HG02970 (cell line): ENCODE measurements around the gene ZCCHC17.
"Not testable (repeated sequence)": the region's sequence is repeated elsewhere in the genome, so short reads cannot be mapped to it uniquely, and the experiment has no call there.

ENCODE experiments used
- ATAC-seq: cut with Tn5 transposase; IDR thresholded peaks from one replicate; pipeline ENCODE4 v1.9.1; 2021; ENCODE audit warnings: mild to moderate bottlenecking, moderate library complexity, moderate number of reproducible peaks; ENCODE audit not compliant: unreplicated experiment, low FRiP score

The ZCCHC17 gene

GRCh38 chr1:31296486-31297276 is at the start of gene ZCCHC17, which contains the start of gene SNRNP40:
ZCCHC17 (plus strand) TSS chr1:31297032; CDS start chr1:31310099, 13,067 bp downstream.
SNRNP40 (minus strand) TSS chr1:31296788; CDS start chr1:31296751, 37 bp downstream.
- ATAC-seq, result peak; percentile 96

- ATAC-seq, result no peak
These were observed 48.6 kb upstream of the ZCCHC17 start for GRCh38 chr1:31248276-31248675.

GRCh38 chr1:31249854-31250253 is 47.0 kb upstream of the ZCCHC17 start:
- ATAC-seq, result no peak

- ATAC-seq, result no peak
These were observed 39.6 kb upstream of the ZCCHC17 start for GRCh38 chr1:31257213-31257612.

- no peak for ATAC-seq
These were observed 38.3 kb upstream of the ZCCHC17 start for GRCh38 chr1:31258581-31258980.

GRCh38 chr1:31259746-31260145 is 37.1 kb upstream of the ZCCHC17 start:
- no peak for ATAC-seq

- ATAC-seq, result no peak
These were observed 34.9 kb upstream of the ZCCHC17 start for GRCh38 chr1:31261916-31262315.

GRCh38 chr1:31262393-31262792 is 34.4 kb upstream of the ZCCHC17 start:
- not testable (repeated sequence) for ATAC-seq

- ATAC-seq, result no peak
These were observed 33.4 kb upstream of the ZCCHC17 start for GRCh38 chr1:31263408-31263807.

- ATAC-seq, result no peak
These were observed 31.9 kb upstream of the ZCCHC17 start for GRCh38 chr1:31264790-31265386.

- ATAC-seq, result no peak
These were observed 30.3 kb upstream of the ZCCHC17 start for GRCh38 chr1:31266547-31266946.

- no peak for ATAC-seq
These were observed 24.5 kb upstream of the ZCCHC17 start for GRCh38 chr1:31272369-31272768.

GRCh38 chr1:31273619-31274018 is 23.2 kb upstream of the ZCCHC17 start:
- ATAC-seq, result no peak

- not testable (repeated sequence) for ATAC-seq
These were observed 14.4 kb upstream of the ZCCHC17 start for GRCh38 chr1:31282426-31282825.

- ATAC-seq, result not testable (repeated sequence)
These were observed 9.0 kb upstream of the ZCCHC17 start for GRCh38 chr1:31287791-31288190.

GRCh38 chr1:31289021-31289420 is 7.8 kb upstream of the ZCCHC17 start:
- no peak for ATAC-seq

GRCh38 chr1:31295874-31296485 is 852 bp upstream of the ZCCHC17 start:
- ATAC-seq, result no peak

GRCh38 chr1:31297277-31298247 is 730 bp downstream of the ZCCHC17 start:
- peak; percentile 0 for ATAC-seq

- ATAC-seq, result no peak
These were observed 2.5 kb downstream of the ZCCHC17 start for GRCh38 chr1:31299365-31299764.

- ATAC-seq, result no peak
These were observed 3.4 kb downstream of the ZCCHC17 start for GRCh38 chr1:31300193-31300592.
